SW 1271 (cell line): Measurements from ENCODE around the gene CELSR3.
A peak's percentile ranks its signal among the peaks of the same experiment; 100 is the strongest.

ENCODE experiments used
- DNase-seq, 2 experiments: peaks; one replicate each; lab custom pipeline; 2025; lab: John Stamatoyannopoulos, UW

Gene CELSR3

DNA sequence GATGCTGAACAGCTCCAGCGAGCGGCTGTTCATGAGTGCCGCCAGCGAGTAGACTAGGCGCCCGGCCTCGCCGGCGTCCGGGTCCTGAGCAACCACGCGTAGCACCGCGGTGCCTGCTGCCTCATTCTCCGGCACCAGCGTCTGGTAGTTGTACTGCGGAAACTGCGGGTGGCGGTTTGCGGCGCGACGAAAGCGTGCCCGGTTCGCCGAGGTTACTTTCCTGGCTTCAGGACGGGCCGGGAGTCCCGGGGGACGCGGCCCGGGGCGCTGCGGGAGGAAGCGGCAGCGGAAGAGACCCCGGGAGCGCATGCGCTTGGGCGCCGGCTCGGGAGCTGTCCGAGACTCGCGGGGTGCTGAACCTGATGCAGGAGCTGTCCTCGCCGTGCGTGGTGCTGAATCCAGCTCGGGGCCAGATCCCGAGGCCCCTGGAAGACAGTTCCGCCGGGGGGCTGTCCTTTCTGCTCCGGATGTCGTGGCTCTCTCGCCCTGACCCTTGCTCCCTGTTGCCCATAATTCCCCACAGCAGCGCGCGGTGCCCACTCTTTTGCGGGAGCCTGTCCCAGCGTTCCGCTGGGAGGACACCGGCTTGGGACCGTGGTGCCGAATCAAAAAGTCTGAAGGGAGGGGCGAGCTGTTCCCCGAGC is 1.1 kb downstream of the CELSR3 start:
- DNase-seq, result no peak

DNA sequence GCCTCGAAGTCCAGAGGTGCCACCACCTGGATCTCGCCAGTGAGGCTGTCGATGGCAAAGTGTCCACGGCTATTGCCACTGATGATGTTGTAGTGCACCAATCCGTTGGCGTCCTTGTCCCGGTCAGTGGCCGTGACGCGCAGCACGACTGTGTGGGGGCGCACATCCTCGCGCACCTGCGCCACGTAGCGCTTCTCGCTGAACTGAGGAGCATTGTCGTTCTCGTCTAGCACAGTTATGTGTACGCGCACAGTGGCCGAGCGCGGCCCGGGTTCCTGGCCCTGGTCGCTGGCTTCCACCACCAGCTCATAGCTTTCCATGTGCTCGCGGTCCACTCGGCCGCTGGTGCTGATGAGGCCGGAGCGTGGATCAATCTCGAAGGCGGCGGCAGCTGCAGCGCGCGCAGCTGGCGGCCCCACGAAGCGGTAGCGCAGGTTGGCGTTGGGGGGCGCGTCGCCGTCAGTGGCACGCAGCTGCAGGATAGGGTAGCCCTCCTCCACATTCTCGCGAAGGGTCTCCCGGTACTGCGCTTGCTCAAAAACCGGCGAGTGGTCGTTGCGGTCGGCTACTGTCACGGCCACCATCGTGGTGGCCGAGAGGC is 1.8 kb downstream of the CELSR3 start:
- no peak for DNase-seq

DNA sequence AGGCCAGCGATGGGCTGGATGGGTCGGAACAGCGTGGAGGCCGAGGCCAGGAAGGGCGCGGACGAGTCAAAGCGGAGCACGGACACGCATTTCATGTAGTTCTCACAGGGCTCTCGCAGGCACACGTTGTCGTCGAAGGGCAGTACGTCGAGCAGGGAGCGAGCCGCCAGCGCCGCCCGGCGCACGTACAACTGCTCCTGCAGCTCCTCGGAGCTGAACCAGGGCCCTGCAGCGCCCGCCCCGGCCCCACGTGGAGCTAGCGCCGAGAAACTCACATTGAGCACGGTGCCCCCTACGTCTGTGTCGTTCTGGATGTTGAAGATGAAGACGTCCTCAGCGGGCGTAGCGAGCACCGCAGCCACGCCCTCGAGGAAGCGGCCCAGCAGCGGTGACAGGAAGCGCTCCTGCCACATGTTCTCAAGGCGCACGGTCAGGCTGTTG is 5.8 kb downstream of the CELSR3 start:
- no peak for DNase-seq

DNA sequence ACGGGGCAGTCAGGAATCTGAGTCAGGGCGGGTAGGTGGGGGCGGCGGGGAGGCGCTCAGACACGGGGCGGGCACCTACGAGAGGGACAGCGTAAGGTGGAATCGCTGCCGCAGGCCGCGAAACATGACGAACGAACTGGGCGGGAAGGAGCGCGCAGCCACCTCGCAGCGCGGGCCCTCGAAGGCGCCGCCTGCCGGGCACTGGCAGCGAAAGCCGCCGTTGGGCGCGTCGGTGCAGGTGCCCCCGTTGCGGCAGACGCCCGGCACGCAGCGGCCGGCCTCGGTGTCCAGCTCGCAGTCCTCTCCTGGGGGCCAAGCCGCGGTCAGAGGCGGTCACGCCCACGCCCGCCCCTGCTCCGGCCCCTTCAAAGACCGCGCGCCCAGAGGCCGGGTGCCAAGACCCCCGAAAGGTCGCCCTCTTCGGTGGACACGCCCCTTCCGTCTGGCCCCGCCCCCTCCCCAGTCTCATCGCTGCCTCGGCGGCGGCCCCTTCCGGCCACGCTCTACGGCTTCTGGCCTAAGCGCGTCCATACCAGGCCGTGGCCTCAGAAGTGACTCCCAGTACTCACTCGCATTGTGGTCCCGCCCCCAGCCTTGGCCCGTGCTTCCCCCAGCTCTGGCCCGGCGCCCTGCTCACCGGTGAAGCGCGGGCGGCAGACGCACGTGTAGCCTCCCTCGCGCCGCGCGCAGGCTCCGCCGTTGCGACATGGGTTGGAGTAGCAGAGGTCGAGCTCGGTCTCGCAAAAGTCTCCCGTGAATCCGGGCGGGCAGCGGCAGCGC is 6.4 kb downstream of the CELSR3 start:
- DNase-seq, result no peak

DNA sequence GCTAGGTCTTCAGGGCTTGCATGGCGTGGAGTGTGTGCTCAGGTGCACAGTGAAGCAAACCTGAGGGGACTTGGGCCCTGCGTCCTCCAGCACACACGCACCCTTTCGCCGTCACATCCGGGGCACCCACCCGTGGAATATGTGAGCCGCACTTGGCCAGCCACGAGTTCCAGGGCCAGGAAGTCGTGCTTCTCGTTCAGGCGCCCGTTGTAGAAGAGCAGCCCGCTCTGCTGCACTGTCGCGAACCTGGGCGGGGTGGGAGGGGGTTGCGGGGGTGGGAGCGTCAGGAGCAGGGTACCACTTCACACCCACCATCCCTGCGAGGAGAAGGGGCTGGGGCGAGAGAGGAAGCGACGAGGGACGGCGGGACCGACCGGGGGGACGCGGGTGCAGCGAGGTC is 7.1 kb downstream of the CELSR3 start:
- no peak for DNase-seq

DNA sequence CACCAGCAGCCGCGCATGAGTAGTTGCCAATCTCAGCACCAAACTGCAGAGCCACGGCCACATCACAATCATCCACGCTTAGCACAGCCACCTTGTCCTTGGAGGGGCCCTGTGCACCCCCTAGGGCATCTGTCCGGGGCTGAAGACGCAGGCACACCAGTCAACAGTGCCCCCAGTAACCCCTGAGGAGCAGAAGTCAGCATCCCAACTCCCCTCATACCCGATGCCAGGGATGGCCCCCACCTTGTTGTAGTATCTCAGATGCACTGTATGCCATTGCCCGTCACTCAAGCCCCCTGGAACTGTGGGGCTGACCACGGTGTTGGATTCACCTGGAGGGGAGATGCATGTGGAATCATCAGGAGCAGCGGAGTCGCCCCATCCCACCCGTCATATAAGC is 7.6 kb downstream of the CELSR3 start:
- DNase-seq, result no peak

DNA sequence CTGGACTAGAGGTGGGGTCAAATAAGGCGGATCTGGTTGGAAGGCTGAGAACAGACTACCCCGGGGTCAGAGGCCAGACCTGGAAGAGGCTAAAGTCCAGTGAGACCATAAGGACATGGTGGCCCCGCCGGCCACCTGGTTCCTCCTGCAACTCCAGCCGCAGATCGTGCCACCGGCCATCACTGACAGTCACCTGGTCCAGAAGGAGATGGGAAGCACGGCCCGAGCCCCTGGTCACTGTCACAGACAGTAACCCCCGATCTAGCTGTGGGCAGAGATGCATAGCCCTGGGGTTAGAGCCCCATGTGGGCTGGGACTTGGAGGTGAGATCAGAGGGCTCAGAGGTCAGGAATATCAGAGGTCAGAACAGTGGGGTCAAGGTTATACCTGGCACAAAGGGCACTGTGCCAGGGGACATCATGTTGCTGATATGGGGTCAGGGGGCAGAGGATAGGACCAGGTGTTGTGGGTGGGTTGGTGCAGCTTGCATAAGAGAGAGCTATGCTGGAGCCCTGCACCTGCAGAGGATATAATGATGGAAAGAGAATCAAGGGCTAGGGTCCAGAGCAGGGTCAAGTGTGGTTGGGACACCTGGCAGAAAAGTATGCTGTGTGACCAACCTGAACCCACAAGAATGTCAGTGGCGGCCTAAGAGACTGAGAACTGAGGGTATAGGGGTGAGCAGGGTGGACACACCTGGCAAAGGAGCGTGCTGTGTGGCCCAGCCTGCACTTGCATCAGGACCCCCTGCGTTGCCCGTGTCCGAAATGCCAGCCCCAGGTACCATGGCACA is 9.6 kb downstream of the CELSR3 start:
- no peak for DNase-seq

DNA sequence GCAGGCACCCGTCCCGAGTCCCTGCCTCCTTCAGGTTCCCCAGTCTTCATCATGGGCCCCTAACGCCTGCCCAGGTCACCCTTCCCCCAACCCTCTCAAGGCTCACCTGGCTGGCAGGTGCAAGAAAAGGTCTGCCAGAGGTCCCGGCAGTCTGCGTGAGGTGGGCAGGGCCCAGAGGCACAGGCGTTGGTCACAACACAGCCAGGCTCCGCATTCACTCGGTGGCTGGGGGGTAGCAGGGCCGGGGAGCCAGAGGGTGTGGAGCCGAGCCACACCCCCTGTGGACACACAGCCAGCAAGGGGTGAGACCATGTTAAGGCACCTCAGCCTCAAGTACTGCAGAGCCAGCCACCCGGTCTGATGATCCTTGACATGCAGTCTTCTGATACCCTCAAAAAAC is 10.9 kb downstream of the CELSR3 start:
- no peak for DNase-seq

DNA sequence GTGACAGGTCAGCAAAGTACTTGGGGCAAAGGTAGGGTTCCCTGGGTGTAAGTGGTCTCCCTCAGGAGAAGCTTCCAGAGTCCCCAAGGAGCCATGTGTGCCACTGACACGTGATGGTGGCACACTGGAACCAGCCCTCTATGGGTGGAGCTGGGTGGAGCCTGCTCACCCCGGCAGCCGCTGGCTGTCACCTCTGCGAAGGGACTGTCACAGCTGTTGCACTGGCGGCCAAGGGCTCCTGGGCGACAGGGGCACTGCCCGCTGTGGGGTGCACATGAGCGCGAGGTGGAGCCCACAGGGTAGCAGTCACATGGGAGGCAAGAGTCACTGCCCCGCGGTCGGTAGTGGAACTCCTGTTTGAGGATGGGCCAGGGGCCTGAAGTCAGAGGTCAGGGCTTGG is 12.0 kb downstream of the CELSR3 start:
- DNase-seq, result no peak

DNA sequence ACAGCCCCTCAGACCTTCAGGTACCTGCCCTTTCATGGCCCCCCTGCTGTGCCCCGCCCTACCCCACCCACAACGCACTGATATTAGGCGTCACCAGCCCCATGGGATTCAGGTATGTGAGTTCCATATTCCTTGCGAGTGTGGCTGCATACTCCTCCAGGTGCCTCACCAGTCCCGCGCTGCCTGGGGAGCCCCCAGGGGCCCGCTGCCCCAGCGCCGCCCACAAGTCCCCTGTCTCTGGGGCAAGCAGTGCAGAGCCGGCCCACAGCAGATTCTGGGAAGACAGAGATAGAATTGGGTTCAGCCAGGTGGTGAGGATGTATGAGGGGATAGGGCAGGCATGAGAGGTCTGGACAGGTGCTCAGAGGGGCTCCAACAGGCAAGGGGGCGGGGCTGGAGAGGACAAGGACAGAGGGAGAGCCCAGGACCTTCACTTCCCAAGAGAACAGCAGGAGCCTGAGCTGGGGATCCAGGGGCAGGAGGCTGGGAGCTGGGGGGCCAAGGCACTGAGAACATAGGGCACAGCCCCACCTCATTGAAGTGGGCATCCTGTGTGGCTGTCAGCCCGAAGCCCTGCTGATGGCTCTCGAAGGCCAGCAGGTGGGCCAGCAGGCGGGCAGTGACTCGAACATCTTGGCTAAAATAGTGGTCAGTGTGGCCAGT is 14.4 kb downstream of the CELSR3 start:
- DNase-seq, result no peak

DNA sequence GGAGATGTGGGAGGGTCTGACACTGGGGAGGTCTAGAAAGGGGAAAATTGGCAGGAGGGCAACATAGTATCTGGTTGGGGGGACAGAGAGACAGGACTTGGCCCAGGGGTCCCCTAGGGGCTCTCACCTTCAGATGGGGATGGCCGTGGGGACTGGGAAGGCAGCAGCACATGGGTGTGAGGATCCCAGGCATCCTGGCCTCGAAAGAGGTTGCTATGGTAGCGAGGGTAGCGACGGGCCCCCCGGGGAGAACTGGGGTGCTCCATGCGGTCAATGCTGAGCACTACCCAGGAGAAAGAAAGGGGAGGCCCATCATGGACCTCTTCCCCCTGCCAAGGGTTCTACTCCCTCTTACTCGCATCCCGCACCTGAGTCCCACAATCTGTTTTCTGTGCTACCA is 15.0 kb downstream of the CELSR3 start:
- no peak for DNase-seq

DNA sequence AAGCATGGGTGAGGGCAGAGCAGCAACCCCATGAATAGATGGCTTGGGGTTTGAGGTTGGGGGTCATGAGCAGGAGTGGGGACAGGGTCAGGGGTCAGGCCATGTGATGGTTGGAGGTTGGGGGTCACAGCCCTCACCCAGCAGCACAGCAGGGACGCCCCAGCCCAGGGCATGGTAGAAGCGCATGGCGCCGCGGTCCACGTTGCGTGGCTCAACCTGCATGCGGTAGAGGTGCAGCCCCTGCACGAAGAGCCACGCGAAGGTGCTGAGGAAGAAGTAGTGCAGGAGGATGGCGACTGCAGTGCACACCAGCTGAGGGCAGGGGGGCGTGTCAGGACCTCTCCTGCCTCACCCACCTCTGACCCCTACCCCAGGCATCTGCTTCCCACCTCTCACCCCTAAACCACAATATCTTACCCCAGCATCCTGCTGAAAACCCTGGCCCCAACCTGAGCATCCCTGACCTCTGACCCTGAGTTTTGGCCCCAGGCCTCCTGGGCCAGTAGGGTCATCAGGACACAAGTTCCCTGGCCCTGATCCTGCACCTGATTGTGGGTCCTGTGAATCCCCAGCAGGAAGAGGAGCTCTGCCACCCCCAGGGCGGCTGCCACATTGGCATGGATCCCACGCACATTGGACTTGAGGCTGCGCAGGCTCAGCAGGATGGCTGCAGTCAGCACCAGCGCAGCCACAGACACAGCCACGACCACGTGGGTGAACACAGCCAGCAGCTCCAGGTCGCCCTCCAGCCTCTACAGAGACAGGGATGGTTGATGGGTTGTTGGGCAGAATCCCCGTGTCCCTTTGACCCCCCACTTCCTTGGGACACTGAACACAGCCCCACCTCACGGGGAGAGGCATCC is 17.6 kb downstream of the CELSR3 start:
- DNase-seq, result no peak

DNA sequence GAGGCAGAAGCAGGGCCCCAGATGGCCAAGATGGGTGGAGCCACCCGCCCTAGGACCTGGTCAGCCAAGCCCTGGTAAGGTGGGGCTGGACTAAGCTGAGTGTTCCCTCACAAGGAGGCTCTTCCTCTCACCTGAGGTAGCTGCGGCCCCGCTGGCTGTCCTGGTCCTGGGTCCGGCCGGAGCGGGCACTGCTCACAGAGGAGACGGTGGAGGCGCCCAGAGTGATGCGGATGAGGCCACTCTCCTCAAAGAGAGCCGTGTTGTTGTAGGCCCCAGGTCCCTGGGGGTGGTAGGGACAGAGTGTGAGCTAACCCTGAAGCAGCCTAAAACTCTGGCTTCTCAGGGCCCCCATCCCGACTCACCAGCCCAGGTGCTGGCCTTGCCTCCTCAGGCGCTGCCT is 20.1 kb downstream of the CELSR3 start:
- no peak for DNase-seq

DNA sequence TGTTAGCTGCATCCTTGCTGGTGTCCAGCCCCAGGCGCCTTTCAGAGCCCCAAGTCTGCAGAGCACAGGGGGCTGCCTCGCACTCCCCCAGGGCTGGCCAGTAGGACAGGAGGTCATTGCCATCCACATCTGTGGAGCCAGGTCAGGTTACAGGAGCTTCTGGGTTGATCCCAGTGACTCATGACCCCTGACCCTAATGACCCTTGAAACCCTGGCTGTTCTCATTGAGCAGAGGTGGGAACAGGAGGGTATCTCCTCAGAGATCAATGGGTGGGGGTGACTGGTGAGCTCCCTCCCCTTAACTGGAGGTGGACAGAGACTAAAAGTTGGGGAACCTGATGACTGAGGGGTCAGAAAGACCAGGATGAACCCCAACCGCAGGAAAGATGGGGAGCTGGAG is 21.3 kb downstream of the CELSR3 start:
- no peak for DNase-seq

DNA sequence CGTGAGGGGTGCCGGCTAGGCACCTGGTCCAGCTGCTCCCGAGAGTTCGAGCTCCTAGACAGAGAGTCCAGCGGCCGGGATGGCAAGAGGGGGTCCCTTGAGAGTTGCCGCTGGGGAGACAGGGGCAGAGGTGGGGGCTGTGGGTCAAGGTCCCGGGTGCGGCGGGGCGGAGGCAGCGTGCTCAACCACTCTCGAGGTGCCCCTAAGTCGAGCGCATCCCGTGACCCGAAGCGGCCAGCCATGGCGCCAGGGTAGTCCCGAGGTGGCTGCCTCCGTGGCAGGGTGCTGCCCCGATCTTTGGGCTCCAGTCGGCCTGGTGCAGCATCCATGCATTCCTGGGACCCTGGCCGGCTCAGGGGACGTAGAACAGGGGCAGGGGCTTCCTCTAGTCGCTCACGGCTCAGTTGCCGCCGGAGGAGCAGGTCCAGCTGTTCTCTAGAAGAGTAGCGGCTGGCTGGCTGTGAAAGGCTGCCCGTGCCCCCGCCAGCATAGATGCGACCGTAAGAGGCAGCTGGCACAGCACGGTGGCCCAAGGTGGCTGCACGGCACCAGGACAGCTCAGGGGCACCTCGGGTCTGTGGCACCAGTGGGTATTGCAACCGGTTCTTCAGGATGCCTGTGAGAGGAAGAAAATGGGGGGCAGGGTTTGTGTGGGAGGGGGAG is 22.6 kb downstream of the CELSR3 start:
- DNase-seq, result no peak

DNA sequence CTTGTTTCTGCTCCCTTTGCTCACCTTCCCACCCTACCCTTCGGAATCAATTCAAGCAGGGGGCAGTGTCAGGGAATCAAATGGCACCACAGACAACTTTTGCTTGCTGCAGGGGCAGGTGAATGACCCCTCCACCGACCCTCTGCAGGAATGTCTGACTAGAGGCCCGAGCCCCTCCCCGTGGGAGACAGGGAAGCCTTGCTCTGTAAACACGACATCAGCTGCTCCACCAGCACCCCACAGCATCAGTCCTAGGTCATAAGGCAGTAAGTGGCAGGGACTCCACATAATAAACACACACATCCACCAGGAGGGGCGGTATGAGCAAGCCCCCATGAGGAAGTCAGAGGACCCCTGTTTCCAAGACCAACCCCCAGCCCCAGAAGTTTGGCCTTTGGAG is 25.4 kb downstream of the CELSR3 start:
- no peak for DNase-seq

DNA sequence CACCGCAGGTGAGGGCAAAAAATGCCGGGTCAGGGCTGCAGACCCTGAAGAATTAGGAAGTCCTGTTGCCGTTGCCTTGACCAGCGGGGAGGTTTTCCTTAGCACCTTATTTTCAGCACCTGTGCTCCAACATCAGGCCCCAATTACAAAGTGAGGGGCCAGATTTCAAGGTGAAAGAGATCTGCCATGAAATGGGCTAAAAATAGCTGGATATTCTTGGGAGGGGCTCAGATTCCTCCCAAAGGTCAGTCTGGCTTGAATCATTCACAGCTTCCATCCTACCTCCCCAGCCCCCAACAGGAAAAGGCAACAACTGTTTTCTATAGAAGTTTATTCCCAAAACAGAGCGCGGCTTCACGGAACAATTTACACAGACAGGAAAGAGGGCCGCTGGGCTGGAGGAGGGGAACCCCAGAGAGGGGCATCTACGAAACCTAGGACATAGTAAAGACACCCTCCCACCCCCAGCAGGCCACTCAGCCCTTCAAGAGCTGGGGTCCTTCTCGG is 26.5 kb downstream of the CELSR3 start:
- DNase-seq, result no peak

DNA sequence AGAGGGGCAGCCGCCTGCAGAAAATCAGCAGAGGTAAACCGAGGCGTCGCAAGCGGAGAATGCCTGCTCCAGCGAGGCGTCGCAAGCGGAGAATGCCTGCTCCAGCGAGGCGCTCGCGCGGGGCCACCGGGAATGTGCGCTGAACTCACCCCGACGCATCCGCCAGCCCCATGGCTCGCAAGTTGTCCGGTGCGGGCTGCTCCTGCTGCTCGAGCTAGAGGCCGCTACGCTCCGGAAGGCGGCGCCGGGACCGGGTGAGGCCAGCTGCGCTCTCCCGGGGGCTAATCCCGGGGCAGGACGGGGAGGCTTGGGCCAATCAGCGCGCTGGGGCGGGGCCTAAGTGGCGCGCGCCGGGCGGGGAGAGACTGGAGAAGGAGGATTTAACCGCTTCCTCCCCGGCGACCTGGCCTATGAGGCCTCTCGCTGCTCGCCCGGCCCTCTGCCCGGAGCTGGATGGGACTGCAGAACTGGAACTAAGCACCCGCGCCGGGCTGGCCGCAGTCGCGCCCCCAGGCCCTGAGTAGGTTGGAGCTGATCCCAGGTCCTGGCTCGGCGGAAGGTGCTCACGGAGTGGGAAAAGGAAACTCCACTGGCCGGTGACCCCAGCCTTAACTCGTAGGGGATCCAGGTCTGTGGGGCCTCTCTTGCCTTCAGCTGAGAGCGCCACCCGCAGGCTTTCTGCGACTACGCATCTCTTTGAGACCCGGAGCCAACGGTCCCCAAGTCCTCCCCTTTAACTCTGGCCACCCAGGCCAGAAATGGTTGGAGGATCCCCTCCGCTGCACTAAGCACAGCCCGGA is 27.3 kb downstream of the CELSR3 start, which contains the start of gene SLC26A6:
Gene SLC26A6, minus strand, starts transcription at position 240 of the 800 bp plus-strand sequence. Its CDS starts 68 bp downstream, at position 172.
- peak; percentile 61 to 86 for DNase-seq

DNA sequence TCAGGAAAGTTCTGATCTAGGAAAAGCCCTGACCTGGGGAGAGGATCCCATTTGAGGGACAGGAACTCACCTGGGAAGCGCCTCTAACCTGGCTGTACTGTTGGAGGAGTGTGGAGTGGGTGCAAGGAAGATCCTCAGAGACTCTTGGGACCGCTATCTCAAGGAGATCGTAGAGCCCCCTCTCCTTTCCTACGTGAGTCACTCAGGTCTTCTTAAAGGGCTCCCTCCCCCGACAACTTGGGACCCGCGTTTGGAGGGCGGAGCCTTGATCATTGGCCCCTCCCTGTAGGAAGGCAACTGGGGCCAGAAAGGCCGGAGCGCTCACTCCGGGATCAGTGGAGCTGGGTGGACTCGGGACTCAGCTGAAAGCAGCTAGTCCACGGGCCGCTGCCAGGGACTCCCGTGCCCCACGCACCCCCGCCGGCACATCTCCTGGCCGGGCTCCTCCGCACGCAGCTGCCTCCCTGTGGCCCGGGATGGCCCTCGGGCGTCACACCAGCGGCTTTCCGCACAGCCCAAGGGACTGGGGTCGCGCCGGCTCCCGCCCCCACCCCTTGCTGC is 27.9 kb downstream of the CELSR3 start:
- peak in 1 of 2 experiments; percentile 30 for DNase-seq
